ENCODE results near the gene SH2D1B. TPM values are rescaled to one million over a fixed set of nuclear protein-coding genes. Genes with fewer than 3 reads are reported as not detected.

Gene SH2D1B
- total and polyA plus RNA-seq, 2 experiments from 2014 or later = not detected

- TF ChIP-seq ZNF462 (CRISPR knock-in tag; IDR thresholded peaks at IDR 0.05) (no peak), ZNF114 (CRISPR knock-in tag; IDR thresholded peaks at IDR 0.05) (no peak), STAT1 (IDR thresholded peaks at IDR 0.05; ENCODE audit: unreplicated experiment) (no peak), EZH2 (IDR thresholded peaks at IDR 0.05; ENCODE audit: low read depth, unreplicated experiment) (no peak), POLR2AphosphoS5 (IDR thresholded peaks at IDR 0.05; ENCODE audit: low read depth) (no peak), CTCF (conservative IDR thresholded peaks at IDR 0.05; ENCODE audit: low read depth in 2 of 2) (no peak)
Measured at GRCh38 chr1:162458236-162458635, 46.3 kb upstream of the SH2D1B start (continued).

- no peaks in the 10 kb centered on the region for H3K79me2 ChIP-seq (replicated peaks; ENCODE audit: insufficient read depth)
- H3K4me1 ChIP-seq (ENCODE audit: insufficient read depth) = no peaks in the 10 kb centered on the region
- H3K36me3 ChIP-seq (ENCODE audit: insufficient read depth) = no peaks in the 10 kb centered on the region
- no peak overlapping the region for H2AFZ ChIP-seq
- no peaks in the 10 kb centered on the region for H3K36me3 Mint-ChIP-seq (ENCODE audit: low read depth)
- H3K9me3 Mint-ChIP-seq = peaks cover 14% of the 10 kb centered on the region
- no peak overlapping the region for H3K4me2 ChIP-seq
- no peaks in the 10 kb centered on the region; the same call in 1 of the 2 replicates for H3K9me2 ChIP-seq (ENCODE audit: insufficient read depth)
- H3K4me1 Mint-ChIP-seq = no peaks in the 10 kb centered on the region
- H3K27ac Mint-ChIP-seq = no peak overlapping the region
- H3K4me3 Mint-ChIP-seq = no peak overlapping the region
- H3K27me3 ChIP-seq (ENCODE audit: insufficient read depth) = no peaks in the 10 kb centered on the region
- peaks cover 5% of the 10 kb centered on the region for H3K27me3 Mint-ChIP-seq (ENCODE audit: insufficient read depth, low read depth, poor library complexity)
- no peak overlapping the region for H3K27ac ChIP-seq (ENCODE audit: low read depth)
- DNase-seq (ENCODE audit: low spot score) (no peak), ATAC-seq (no peak)
- no peak overlapping the region for H3K4me3 ChIP-seq
- no peaks in the 10 kb centered on the region for H3F3A ChIP-seq (replicated peaks; ENCODE audit: low read depth)
- H4K20me1 ChIP-seq (replicated peaks; ENCODE audit: insufficient read depth) = no peaks in the 10 kb centered on the region
- TF ChIP-seq EZH2 (IDR thresholded peaks at IDR 0.05; ENCODE audit: low read depth, unreplicated experiment) = no peak
- TF ChIP-seq REST (IDR thresholded peaks at IDR 0.05; ENCODE audit: unreplicated experiment) = no peak
- TF ChIP-seq ZNF114 (CRISPR knock-in tag; IDR thresholded peaks at IDR 0.05) = no peak
- no peak for TF ChIP-seq CREB1 (CRISPR knock-in tag; IDR thresholded peaks at IDR 0.05; ENCODE audit: low read depth)
Measured at GRCh38 chr1:162456323-162456722, 44.4 kb upstream of the SH2D1B start.
